GM03348 (cell line): ENCODE results near the gene PI4KA.
A peak's percentile ranks its signal among the peaks of the same experiment; 100 is the strongest.
"Not testable (repeated sequence)": the region's sequence is repeated elsewhere in the genome, so short reads cannot be mapped to it uniquely, and the experiment has no call there.

Experiments used
- DNase-seq: peaks from one replicate; pipeline ENCODE4 v3.0.0; 2012; ENCODE audit warnings: low spot score

PI4KA gene

GRCh38 chr22:20748731-20749428, 109.7 kb downstream of the PI4KA start:
- no peak for DNase-seq

- no peak for DNase-seq
Observed at GRCh38 chr22:20748082-20748481, 110.5 kb downstream of the PI4KA start.

GRCh38 chr22:20747223-20747622, 111.4 kb downstream of the PI4KA start:
- DNase-seq: no peak

GRCh38 chr22:20746431-20747189, 112.0 kb downstream of the PI4KA start:
- DNase-seq: no peak

GRCh38 chr22:20745119-20745518, 113.5 kb downstream of the PI4KA start:
- DNase-seq: no peak

- no peak for DNase-seq
Observed at GRCh38 chr22:20744456-20744855, 114.2 kb downstream of the PI4KA start.

GRCh38 chr22:20742764-20743163, 115.8 kb downstream of the PI4KA start:
- DNase-seq: no peak

- peak; percentile 58 for DNase-seq
Observed at GRCh38 chr22:20741634-20742581, 116.7 kb downstream of the PI4KA start.

- no peak for DNase-seq
Observed at GRCh38 chr22:20741008-20741633, 117.5 kb downstream of the PI4KA start.

GRCh38 chr22:20740222-20740951, 118.2 kb downstream of the PI4KA start:
- DNase-seq: no peak

GRCh38 chr22:20738394-20739089, 120.1 kb downstream of the PI4KA start:
- DNase-seq: no peak

GRCh38 chr22:20736891-20737290, 121.7 kb downstream of the PI4KA start:
- DNase-seq: not testable (repeated sequence)

GRCh38 chr22:20735356-20736162, 123.1 kb downstream of the PI4KA start:
- not testable (repeated sequence) for DNase-seq

- DNase-seq: not testable (repeated sequence)
Observed at GRCh38 chr22:20732431-20732830, 126.2 kb downstream of the PI4KA start.

- DNase-seq: no peak
Observed at GRCh38 chr22:20729194-20729593, 129.4 kb downstream of the PI4KA start.

GRCh38 chr22:20728523-20729190, 130.0 kb downstream of the PI4KA start:
- DNase-seq: no peak

- no peak for DNase-seq
Observed at GRCh38 chr22:20727118-20728015, 131.2 kb downstream of the PI4KA start.

- peak; percentile 34 for DNase-seq
Observed at GRCh38 chr22:20725987-20726558, 132.5 kb downstream of the PI4KA start.
